ENCODE measurements around the gene MUC5B.

Gene MUC5B

DNA sequence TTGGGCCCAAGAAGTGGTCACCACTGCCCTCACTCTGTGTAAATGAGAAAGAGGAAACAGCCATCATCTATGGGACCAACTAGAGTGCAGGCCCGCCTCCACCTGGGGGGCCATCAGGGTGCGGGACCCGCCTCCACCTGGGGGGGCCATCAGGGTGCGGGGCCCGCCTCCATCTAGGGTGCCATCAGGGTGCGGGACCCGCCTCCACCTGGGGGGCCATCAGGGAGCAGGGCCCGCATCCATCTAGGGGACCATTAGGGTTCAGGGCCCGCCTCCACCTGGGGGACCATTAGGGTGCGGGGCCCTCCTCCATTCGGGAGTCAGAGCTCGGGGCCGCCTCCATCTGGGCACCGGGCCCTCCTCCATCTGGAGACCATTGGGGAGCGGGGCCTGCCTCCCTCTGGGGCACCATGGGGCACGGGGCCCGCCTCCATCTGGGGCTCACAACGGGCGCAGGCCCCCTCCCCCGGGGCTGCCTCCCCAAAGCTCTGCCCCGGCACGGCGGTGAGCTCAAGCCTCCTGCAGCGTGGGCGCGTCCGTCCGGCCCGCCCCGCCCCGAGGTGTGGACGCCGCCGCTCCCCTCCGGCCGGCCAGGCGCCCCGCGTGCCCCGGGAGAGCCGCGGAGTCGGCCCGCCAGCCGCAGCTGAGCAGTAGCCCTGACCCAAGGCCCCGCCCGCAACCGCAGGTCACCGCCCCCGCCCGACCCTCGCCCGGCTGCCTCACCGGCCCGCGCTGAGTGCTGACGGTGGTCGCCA lies 86.1 kb downstream of the MUC5B start:
- Histone ChIP-seq H3K27me3 (ENCODE audit: control insufficient read depth, insufficient read depth, low read length) (no peaks in the 10 kb centered on the region), H3K9me3 (ENCODE audit: control insufficient read depth, insufficient read depth, low read length) (no peaks in the 10 kb centered on the region), H3K4me1 (ENCODE audit: control insufficient read depth, insufficient read depth, low read length) (peaks cover 6% of the 10 kb centered on the region; the same call in 1 of the 2 replicates), H3K27ac (ENCODE audit: low read depth, low read length) (peak overlapping the region; percentile 18), H3K36me3 (ENCODE audit: control insufficient read depth, insufficient read depth, low read length) (peaks cover 5% of the 10 kb centered on the region; the same call in 1 of the 2 replicates), H3K4me3 (ENCODE audit: low read depth, low read length) (peak overlapping the region; percentile 76), H3K9ac (ENCODE audit: low read depth, low read length) (no peak overlapping the region)

DNA sequence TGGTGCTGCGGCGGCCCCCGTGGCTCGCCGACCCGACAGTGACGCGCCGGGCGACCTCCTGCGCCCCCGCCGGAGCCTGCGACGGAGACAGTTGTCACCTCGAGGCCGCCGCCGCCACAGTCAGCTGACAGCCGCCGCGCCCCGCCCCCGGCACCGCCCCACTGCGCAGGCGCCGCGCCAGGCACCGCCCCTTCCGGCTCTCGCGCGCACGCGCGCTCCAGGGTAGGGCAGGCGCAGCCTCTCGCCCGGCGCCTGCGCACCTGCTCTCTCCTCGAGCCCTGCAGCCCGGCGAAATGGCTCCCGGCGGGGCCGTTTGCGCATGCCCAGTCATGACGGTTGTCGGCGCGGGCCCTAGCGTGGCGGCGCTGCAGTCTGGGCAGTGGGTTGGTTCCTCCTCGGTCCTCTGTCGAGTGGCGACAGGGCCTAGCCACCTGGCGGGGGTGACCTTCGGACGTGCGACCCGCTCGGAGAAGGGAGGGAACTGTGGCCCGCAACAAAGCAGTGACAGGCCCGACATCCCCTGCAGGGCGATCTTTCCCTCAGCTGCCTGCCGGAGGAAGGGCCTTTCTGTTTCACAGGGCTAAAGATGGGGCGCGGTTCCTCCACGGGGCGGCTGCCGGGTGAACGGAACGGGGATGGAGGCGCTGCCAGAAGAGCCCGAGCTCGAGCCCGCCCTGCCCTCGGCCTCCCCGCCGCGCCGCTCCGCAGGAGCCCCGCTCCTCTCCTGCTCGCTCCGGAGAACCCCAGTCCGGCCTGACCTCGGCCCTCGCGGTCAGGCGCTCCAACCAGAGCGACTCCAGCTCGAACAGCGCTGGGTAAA lies 86.8 kb downstream of the MUC5B start, which contains the start of gene TOLLIP:
TOLLIP (minus strand) TSS at position 135 of the 820 bp plus-strand sequence; CDS start at position 1, 134 bp downstream.
- no peaks in the 10 kb centered on the region for H3K9me3 ChIP-seq (ENCODE audit: control insufficient read depth, insufficient read depth, low read length)
- H3K27me3 ChIP-seq (ENCODE audit: control insufficient read depth, insufficient read depth, low read length) = no peaks in the 10 kb centered on the region
- H3K36me3 ChIP-seq (ENCODE audit: control insufficient read depth, insufficient read depth, low read length) = peaks cover 5% of the 10 kb centered on the region; the same call in 1 of the 2 replicates
- H3K27ac ChIP-seq (ENCODE audit: low read depth, low read length) = peak within 1 kb of the TSS; percentile 75
- H3K4me1 ChIP-seq (ENCODE audit: control insufficient read depth, insufficient read depth, low read length) = peaks cover 6% of the 10 kb centered on the region; the same call in 1 of the 2 replicates
- H3K4me3 ChIP-seq (ENCODE audit: low read depth, low read length) = peak within 1 kb of the TSS; percentile 76
- peak within 1 kb of the TSS; percentile 80 for H3K9ac ChIP-seq (ENCODE audit: low read depth, low read length)

DNA sequence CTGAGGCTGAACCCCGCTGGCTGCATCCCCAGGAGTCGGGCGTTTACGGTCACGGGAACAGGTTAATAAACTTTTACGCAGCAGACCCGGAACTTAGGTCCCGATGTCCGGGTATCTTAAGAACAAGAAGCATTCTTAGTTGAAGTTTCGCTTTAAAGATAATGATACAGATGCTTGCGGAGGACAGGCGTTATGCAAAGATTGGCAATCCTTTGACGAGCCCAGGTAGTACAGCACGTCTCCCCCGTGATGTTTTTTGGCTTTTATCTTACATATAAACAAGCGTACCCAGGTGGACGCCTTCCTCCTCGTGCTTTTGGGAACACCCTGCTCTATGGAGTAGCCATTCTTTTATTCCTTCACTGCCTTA lies 87.4 kb downstream of the MUC5B start:
- no peaks in the 10 kb centered on the region for H3K27me3 ChIP-seq (ENCODE audit: control insufficient read depth, insufficient read depth, low read length)
- no peak overlapping the region for H3K27ac ChIP-seq (ENCODE audit: low read depth, low read length)
- peaks cover 6% of the 10 kb centered on the region; the same call in 1 of the 2 replicates for H3K4me1 ChIP-seq (ENCODE audit: control insufficient read depth, insufficient read depth, low read length)
- H3K4me3 ChIP-seq (ENCODE audit: low read depth, low read length) = peak overlapping the region; percentile 76
- H3K9ac ChIP-seq (ENCODE audit: low read depth, low read length) = peak overlapping the region; percentile 80
- H3K9me3 ChIP-seq (ENCODE audit: control insufficient read depth, insufficient read depth, low read length) = no peaks in the 10 kb centered on the region
- H3K36me3 ChIP-seq (ENCODE audit: control insufficient read depth, insufficient read depth, low read length) = peaks cover 5% of the 10 kb centered on the region; the same call in 1 of the 2 replicates

DNA sequence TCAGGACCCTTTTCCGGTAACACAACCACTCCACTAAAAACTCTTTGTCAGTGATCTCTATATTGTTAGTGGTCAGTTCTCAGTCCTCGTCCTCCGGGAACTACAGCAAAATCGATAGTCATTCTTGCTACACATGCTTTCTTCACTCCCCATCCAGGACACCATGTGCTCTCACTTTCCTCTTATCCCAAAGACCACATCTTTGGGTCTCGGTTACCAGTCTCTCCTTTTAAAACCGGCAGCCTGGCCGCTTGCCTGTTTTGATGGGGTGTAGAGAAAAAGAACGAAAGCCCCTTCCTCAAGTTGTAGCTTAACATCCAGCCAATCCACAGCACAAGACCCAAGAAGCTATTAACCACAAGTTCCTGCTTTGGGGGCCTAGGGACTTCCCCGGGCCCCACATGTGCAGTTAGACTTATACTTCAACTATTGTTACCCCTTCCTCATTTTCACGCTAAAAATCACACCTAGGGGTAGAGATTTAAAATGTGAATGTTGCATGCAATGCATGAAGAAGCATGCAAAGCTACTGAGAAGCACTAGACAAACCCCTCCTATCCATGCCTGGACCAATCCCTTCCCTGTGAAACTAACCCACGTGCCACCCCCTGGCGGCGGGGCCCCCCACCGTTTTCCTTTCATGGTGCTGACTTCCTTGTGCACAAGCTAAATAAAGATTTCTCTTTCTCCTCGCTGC lies 88.1 kb downstream of the MUC5B start:
- no peak overlapping the region for H3K9ac ChIP-seq (ENCODE audit: low read depth, low read length)
- peaks cover 6% of the 10 kb centered on the region; the same call in 1 of the 2 replicates for H3K4me1 ChIP-seq (ENCODE audit: control insufficient read depth, insufficient read depth, low read length)
- H3K4me3 ChIP-seq (ENCODE audit: low read depth, low read length) = 0 out of 2 replicates have a peak overlapping the region, but pooled peaks have one; percentile 76
- H3K27ac ChIP-seq (ENCODE audit: low read depth, low read length) = no peak overlapping the region
- H3K9me3 ChIP-seq (ENCODE audit: control insufficient read depth, insufficient read depth, low read length) = no peaks in the 10 kb centered on the region
- H3K36me3 ChIP-seq (ENCODE audit: control insufficient read depth, insufficient read depth, low read length) = peaks cover 5% of the 10 kb centered on the region; the same call in 1 of the 2 replicates
- H3K27me3 ChIP-seq (ENCODE audit: control insufficient read depth, insufficient read depth, low read length) = no peaks in the 10 kb centered on the region

All from HUES48 (cell line).